SU-DHL-6 (cell line): Measurements from ENCODE around the gene KLHL36.
A peak's percentile ranks its signal among the peaks of the same experiment; 100 is the strongest.

ENCODE experiments used
- H2AFZ ChIP-seq: fragments of 200-600 bp; sonication (generic); 2 replicates; pipeline ENCODE4 v1.6.1; 2014; ENCODE audit warnings: low read depth, mild to moderate bottlenecking, moderate library complexity, mixed read lengths, antibody characterized with exemption, low read length; ENCODE audit not compliant: severe bottlenecking
- H3F3A ChIP-seq: fragments of 200-600 bp; shearing (Covaris generic); 2 replicates; pipeline ENCODE4 v1.6.0; 2016; ENCODE audit warnings: antibody characterized with exemption, mild to moderate bottlenecking; ENCODE audit not compliant: insufficient read depth
- H3K27ac ChIP-seq: fragments of 200-600 bp; sonication (generic); 2 replicates; pipeline ENCODE4 v1.5.1; 2016; ENCODE audit warnings: low read depth, mild to moderate bottlenecking, low read length, moderate library complexity, mixed read lengths
- H3K27me3 ChIP-seq: fragments of 200-600 bp; sonication (generic), shearing (Covaris generic); 2 replicates; pipeline ENCODE4 v1.6.0; 2014; ENCODE audit warnings: mild to moderate bottlenecking, low read length
- H3K36me3 ChIP-seq: fragments of 200-600 bp; sonication (generic); 2 replicates; pipeline ENCODE4 v1.6.1; 2014; ENCODE audit warnings: mild to moderate bottlenecking, low read length, mixed read lengths
- H3K4me2 ChIP-seq: fragments of 300-600, 200-600 bp; shearing (Covaris generic), sonication (generic); 2 replicates; pipeline ENCODE4 v1.6.0; 2014; ENCODE audit warnings: low read length, low read depth, mild to moderate bottlenecking; ENCODE audit not compliant: poor library complexity, severe bottlenecking
- H3K4me3 ChIP-seq: fragments of 200-600 bp; sonication (generic); 2 replicates; pipeline ENCODE4 v1.5.1; 2014; ENCODE audit warnings: antibody characterized with exemption, low read length, mild to moderate bottlenecking, mixed read lengths; ENCODE audit not compliant: insufficient read depth, poor library complexity, severe bottlenecking
- H3K79me2 ChIP-seq: fragments of 200-600 bp; sonication (generic); 2 replicates; pipeline ENCODE4 v1.6.1; 2014; ENCODE audit warnings: mild to moderate bottlenecking, low read length, moderate library complexity; ENCODE audit not compliant: insufficient read depth
- H3K9ac ChIP-seq: fragments of 200-600 bp; sonication (generic); 2 replicates; pipeline ENCODE4 v1.7.0; 2014; ENCODE audit warnings: mild to moderate bottlenecking, low read length
- H3K9me2 ChIP-seq: fragments of 200-600 bp; sonication (generic); replicated peaks from 2 replicates; pipeline ENCODE4 v1.6.1; 2014; ENCODE audit warnings: low read length; ENCODE audit not compliant: insufficient read depth
- H3K9me3 ChIP-seq: fragments of 200-600 bp; sonication (generic); 2 replicates; pipeline ENCODE4 v1.6.1; 2014; ENCODE audit warnings: low read length, mixed read lengths; ENCODE audit not compliant: insufficient read depth
- H4K20me1 ChIP-seq: fragments of 200-600 bp; sonication (generic); 2 replicates; pipeline ENCODE4 v1.6.1; 2014; ENCODE audit warnings: low read depth, mild to moderate bottlenecking, antibody characterized with exemption, low read length, moderate library complexity, mixed read lengths
- EZH2phosphoT487 ChIP-seq: fragments of 200-600 bp; sonication (generic), shearing (Covaris generic); conservative IDR thresholded peaks from 2 replicates; pipeline ENCODE4 v1.6.1; 2018; ENCODE audit warnings: mild to moderate bottlenecking, antibody characterized with exemption, low read length, moderate library complexity, mixed read lengths
- TF ChIP-seq, protein P1 (sequence below): fragments of 200-600 bp; sonication (generic); IDR thresholded peaks from one replicate; pipeline ENCODE4 v1.5.1; 2017; ENCODE audit warnings: antibody characterized with exemption, mild to moderate bottlenecking, low read length, moderate library complexity; ENCODE audit not compliant: insufficient read depth, poor library complexity, severe bottlenecking

KLHL36 gene

DNA sequence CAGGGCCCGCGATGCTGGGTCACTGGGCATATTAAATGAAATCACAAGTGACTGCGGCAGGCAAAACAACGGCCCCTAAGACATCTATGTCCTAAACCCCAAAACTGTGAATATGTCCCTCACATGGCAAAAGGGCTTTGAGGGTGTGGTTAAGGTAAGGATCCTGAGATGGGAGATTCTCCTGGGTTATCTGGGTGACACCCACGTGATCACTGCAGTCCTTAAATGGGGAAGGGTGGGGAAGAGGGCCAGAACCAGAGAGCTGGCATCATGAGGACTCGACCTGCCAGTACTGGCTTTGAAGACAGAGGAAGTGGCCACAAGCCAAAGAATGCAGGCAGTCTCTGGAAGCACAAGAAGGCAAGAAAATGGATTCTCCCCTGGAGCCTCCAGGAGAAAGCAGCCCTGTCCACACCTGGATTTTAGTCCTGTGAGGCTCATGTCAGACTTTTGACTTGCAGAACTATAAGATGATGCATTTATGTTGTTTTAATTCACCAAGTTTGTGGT, 42.9 kb upstream of the KLHL36 start:
- Histone ChIP-seq H3K79me2 (peaks cover 86% of the 10 kb centered on the region), H2AFZ (no peak overlapping the region), H3K9me3 (no peaks in the 10 kb centered on the region), H3K27me3 (no peaks in the 10 kb centered on the region), H3K9ac (no peak overlapping the region), H3K9me2 (no peaks in the 10 kb centered on the region), H3K4me2 (no peak overlapping the region), H4K20me1 (no peaks in the 10 kb centered on the region), H3K36me3 (peaks cover 3% of the 10 kb centered on the region; the same call in 1 of the 2 replicates), H3K4me3 (no peak overlapping the region), H3K27ac (peak overlapping the region; percentile 42; the same call in 1 of the 2 replicates), H3F3A (peaks cover 42% of the 10 kb centered on the region)
- TF ChIP-seq EZH2phosphoT487 = no peak
- TF ChIP-seq, protein P1, sequence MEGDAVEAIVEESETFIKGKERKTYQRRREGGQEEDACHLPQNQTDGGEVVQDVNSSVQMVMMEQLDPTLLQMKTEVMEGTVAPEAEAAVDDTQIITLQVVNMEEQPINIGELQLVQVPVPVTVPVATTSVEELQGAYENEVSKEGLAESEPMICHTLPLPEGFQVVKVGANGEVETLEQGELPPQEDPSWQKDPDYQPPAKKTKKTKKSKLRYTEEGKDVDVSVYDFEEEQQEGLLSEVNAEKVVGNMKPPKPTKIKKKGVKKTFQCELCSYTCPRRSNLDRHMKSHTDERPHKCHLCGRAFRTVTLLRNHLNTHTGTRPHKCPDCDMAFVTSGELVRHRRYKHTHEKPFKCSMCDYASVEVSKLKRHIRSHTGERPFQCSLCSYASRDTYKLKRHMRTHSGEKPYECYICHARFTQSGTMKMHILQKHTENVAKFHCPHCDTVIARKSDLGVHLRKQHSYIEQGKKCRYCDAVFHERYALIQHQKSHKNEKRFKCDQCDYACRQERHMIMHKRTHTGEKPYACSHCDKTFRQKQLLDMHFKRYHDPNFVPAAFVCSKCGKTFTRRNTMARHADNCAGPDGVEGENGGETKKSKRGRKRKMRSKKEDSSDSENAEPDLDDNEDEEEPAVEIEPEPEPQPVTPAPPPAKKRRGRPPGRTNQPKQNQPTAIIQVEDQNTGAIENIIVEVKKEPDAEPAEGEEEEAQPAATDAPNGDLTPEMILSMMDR = no peak

DNA sequence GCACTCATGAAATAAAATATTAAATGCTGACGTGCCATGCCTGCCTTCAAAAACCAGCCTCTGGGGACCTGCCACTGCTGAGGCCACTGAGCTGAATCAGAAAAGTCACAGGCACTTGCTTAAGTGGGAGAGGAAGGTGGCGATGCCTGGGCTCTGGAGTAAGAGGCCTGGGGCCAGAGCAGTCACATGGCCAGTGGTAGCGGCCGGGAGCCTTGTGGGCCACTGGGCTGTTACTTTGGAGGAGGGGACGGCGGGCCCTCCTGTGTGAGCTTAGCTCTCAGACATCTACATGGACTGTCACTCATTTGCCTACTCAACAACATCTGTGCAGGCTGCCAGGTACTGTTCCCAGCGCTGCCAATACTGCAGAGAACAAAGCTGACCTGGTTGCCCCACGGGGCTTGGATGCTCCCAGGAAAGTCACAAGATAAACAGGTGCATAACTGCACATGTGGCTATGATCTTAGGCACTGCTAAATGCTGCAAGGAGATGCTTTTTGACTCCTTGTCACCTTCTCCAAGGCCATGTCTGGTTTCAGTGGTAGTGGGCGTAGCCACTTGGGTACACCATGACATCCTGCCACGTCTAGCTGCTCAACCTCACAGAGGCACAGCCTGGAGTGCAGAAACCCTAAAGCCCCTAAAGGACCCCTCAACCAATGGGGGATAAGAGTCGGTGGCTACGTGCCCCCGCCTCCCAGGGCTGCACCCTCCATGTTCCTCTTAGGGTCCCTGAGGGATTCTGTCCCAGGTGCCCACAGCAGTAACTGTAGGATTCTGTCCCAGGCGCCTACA, 42.0 kb upstream of the KLHL36 start:
- no peak for TF ChIP-seq EZH2phosphoT487
- TF ChIP-seq, protein P1 = no peak
- Histone ChIP-seq H3K79me2 (peaks cover 92% of the 10 kb centered on the region), H3K9me3 (no peaks in the 10 kb centered on the region), H3K4me2 (peak overlapping the region; percentile 22), H3K9ac (0 out of 2 replicates have a peak overlapping the region, but pooled peaks have one; percentile 4), H3K9me2 (no peaks in the 10 kb centered on the region), H3K27ac (peak overlapping the region; percentile 42), H3K36me3 (peaks cover 3% of the 10 kb centered on the region; the same call in 1 of the 2 replicates), H2AFZ (no peak overlapping the region), H3K27me3 (no peaks in the 10 kb centered on the region), H4K20me1 (no peaks in the 10 kb centered on the region), H3K4me3 (no peak overlapping the region), H3F3A (peaks cover 33% of the 10 kb centered on the region)

DNA sequence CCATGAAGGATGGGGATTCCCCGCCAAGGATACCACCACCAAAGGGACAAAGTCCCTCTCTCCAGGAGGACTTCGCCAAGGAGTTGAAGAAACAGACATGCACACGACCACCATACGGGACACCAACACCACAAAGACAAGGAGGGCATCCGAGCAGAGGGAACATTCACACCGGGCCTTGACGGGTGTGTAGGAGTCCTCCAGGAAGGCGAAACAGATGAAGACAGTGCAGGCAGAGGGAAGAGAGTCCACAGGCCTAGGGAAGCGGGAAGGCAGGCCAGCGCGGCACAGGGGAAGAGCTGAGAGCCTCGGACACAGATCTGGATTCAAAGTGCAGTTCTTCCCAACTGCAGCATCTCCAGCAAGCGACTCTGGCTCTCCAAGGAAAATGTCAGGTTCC, 41.2 kb upstream of the KLHL36 start:
- no peak overlapping the region for H3K9ac ChIP-seq
- peak overlapping the region; percentile 68 for H3K27ac ChIP-seq
- TF ChIP-seq EZH2phosphoT487 = no peak
- TF ChIP-seq, protein P1 = no peak
- H3K36me3 ChIP-seq = peaks cover 3% of the 10 kb centered on the region; the same call in 1 of the 2 replicates
- H3K79me2 ChIP-seq = peaks cover 92% of the 10 kb centered on the region
- no peak overlapping the region for H3K4me2 ChIP-seq
- no peak overlapping the region for H3K4me3 ChIP-seq
- no peaks in the 10 kb centered on the region for H3K9me3 ChIP-seq
- H3K27me3 ChIP-seq = no peaks in the 10 kb centered on the region
- no peaks in the 10 kb centered on the region for H4K20me1 ChIP-seq
- peaks cover 26% of the 10 kb centered on the region; the same call in 1 of the 2 replicates for H3F3A ChIP-seq
- no peak overlapping the region for H2AFZ ChIP-seq
- no peaks in the 10 kb centered on the region for H3K9me2 ChIP-seq
